Activated T-helper 17 cell treated with anti-CD3 and anti-CD28 coated beads, Interleukin-2, amount 50 U/mL, for 72 hours (primary cell): ENCODE data around the gene UVRAG. TPM values are rescaled to one million over a fixed set of nuclear protein-coding genes. Genes with fewer than 3 reads are reported as not detected.
"Not testable (repeated sequence)": the region's sequence is repeated elsewhere in the genome, so short reads cannot be mapped to it uniquely, and the experiment has no call there.

Experiments used
- ATAC-seq: fragments of 150-1000 bp; cut with Tn5 transposase; replicated peaks from 2 replicates; pipeline ENCODE4 v1.10.0; 2021; ENCODE audit warnings: mild to moderate bottlenecking, moderate library complexity
- H3K27ac Mint-ChIP-seq: one replicate; pipeline ENCODE4 v1.8.0; 2022; ENCODE audit warnings: mixed read lengths
- H3K27me3 Mint-ChIP-seq: one replicate; pipeline ENCODE4 v1.8.0; 2022; ENCODE audit warnings: mixed read lengths
- H3K36me3 Mint-ChIP-seq: one replicate; pipeline ENCODE4 v1.8.0; 2022; ENCODE audit warnings: low read depth, mild to moderate bottlenecking, mixed read lengths
- H3K4me1 Mint-ChIP-seq: one replicate; pipeline ENCODE4 v1.8.0; 2022; ENCODE audit warnings: mixed read lengths
- H3K4me3 Mint-ChIP-seq: one replicate; pipeline ENCODE4 v1.8.0; 2022; ENCODE audit warnings: mild to moderate bottlenecking, mixed read lengths
- H3K9me3 Mint-ChIP-seq: one replicate; pipeline ENCODE4 v1.8.0; 2022; ENCODE audit warnings: mixed read lengths
- total RNA-seq, 2 donors: library from RNA; stranded (reverse); gene quantifications; one replicate each; pipeline ENCODE4 v1.2.3, GENCODE V29; 2022

Gene UVRAG
- total RNA-seq, 2 donors from 2014 or later: 14.1 to 20.1 TPM

- no peak for ATAC-seq
- H3K4me1 Mint-ChIP-seq: no peaks in the 10 kb centered on the region
- peak overlapping the region; percentile 41 for H3K27ac Mint-ChIP-seq
Measured at GRCh38 chr11:75879737-75880136, 64.7 kb downstream of the UVRAG start.

GRCh38 chr11:75880343-75880742 lies 65.3 kb downstream of the UVRAG start:
- not testable (repeated sequence) for H3K4me3 Mint-ChIP-seq, H3K27me3 Mint-ChIP-seq, H3K27ac Mint-ChIP-seq, H3K4me1 Mint-ChIP-seq, ATAC-seq, H3K9me3 Mint-ChIP-seq
- peaks cover 38% of the 10 kb centered on the region for H3K36me3 Mint-ChIP-seq

More at GRCh38 chr11:75879737-75880136, 64.7 kb downstream of the UVRAG start:
- no peaks in the 10 kb centered on the region for H3K9me3 Mint-ChIP-seq
- no peak overlapping the region for H3K4me3 Mint-ChIP-seq
- peaks cover 38% of the 10 kb centered on the region for H3K36me3 Mint-ChIP-seq
- no peaks in the 10 kb centered on the region for H3K27me3 Mint-ChIP-seq

GRCh38 chr11:75884321-75884720 lies 69.3 kb downstream of the UVRAG start:
- Mint-ChIP-seq H3K4me1 (no peaks in the 10 kb centered on the region), H3K27me3 (no peaks in the 10 kb centered on the region), H3K36me3 (peaks cover 51% of the 10 kb centered on the region), H3K27ac (peak overlapping the region; percentile 56), H3K4me3 (no peak overlapping the region), H3K9me3 (no peaks in the 10 kb centered on the region)
- ATAC-seq: no peak

- Mint-ChIP-seq H3K4me1 (no peaks in the 10 kb centered on the region), H3K27ac (peak overlapping the region; percentile 14), H3K4me3 (no peak overlapping the region), H3K9me3 (no peaks in the 10 kb centered on the region), H3K36me3 (peaks cover 47% of the 10 kb centered on the region), H3K27me3 (no peaks in the 10 kb centered on the region)
- ATAC-seq: no peak
Measured at GRCh38 chr11:75888416-75888815, 73.4 kb downstream of the UVRAG start.

- Mint-ChIP-seq H3K36me3 (peaks cover 38% of the 10 kb centered on the region), H3K27ac (no peak overlapping the region), H3K27me3 (no peaks in the 10 kb centered on the region), H3K4me1 (no peaks in the 10 kb centered on the region), H3K9me3 (no peaks in the 10 kb centered on the region), H3K4me3 (peak overlapping the region; percentile 13)
- no peak for ATAC-seq
Measured at GRCh38 chr11:75891947-75892739, 77.1 kb downstream of the UVRAG start.

- H3K27ac Mint-ChIP-seq: peak overlapping the region; percentile 82
- ATAC-seq: peak; percentile 76
- no peaks in the 10 kb centered on the region for H3K9me3 Mint-ChIP-seq
- H3K4me1 Mint-ChIP-seq: no peaks in the 10 kb centered on the region
- peaks cover 38% of the 10 kb centered on the region for H3K36me3 Mint-ChIP-seq
- H3K4me3 Mint-ChIP-seq: no peak overlapping the region
- no peaks in the 10 kb centered on the region for H3K27me3 Mint-ChIP-seq
Measured at GRCh38 chr11:75893251-75893650, 78.2 kb downstream of the UVRAG start.

GRCh38 chr11:75894036-75894585 lies 79.1 kb downstream of the UVRAG start:
- ATAC-seq: peak; percentile 80
- peak overlapping the region; percentile 82 for H3K27ac Mint-ChIP-seq
- H3K27me3 Mint-ChIP-seq: no peaks in the 10 kb centered on the region
- no peak overlapping the region for H3K4me3 Mint-ChIP-seq
- H3K36me3 Mint-ChIP-seq: peaks cover 30% of the 10 kb centered on the region
- no peaks in the 10 kb centered on the region for H3K9me3 Mint-ChIP-seq
- H3K4me1 Mint-ChIP-seq: no peaks in the 10 kb centered on the region

GRCh38 chr11:75896843-75897419 lies 81.9 kb downstream of the UVRAG start:
- no peak overlapping the region for H3K27ac Mint-ChIP-seq
- H3K27me3 Mint-ChIP-seq: no peaks in the 10 kb centered on the region
- no peaks in the 10 kb centered on the region for H3K4me1 Mint-ChIP-seq
- H3K9me3 Mint-ChIP-seq: no peaks in the 10 kb centered on the region
- H3K36me3 Mint-ChIP-seq: peaks cover 16% of the 10 kb centered on the region
- H3K4me3 Mint-ChIP-seq: no peak overlapping the region
- no peak for ATAC-seq

GRCh38 chr11:75898871-75899270 lies 83.9 kb downstream of the UVRAG start:
- no peak overlapping the region for H3K27ac Mint-ChIP-seq
- ATAC-seq: no peak
- peaks cover 7% of the 10 kb centered on the region for H3K4me1 Mint-ChIP-seq
- H3K4me3 Mint-ChIP-seq: no peak overlapping the region
- peaks cover 4% of the 10 kb centered on the region for H3K36me3 Mint-ChIP-seq
- H3K9me3 Mint-ChIP-seq: no peaks in the 10 kb centered on the region
- no peaks in the 10 kb centered on the region for H3K27me3 Mint-ChIP-seq

- peaks cover 7% of the 10 kb centered on the region for H3K4me1 Mint-ChIP-seq
Measured at GRCh38 chr11:75899806-75900205, 84.8 kb downstream of the UVRAG start.

GRCh38 chr11:75900848-75901247 lies 85.8 kb downstream of the UVRAG start:
- no peak for ATAC-seq
- Mint-ChIP-seq H3K27ac (no peak overlapping the region), H3K27me3 (no peaks in the 10 kb centered on the region), H3K4me1 (peaks cover 7% of the 10 kb centered on the region), H3K9me3 (no peaks in the 10 kb centered on the region), H3K36me3 (no peaks in the 10 kb centered on the region), H3K4me3 (no peak overlapping the region)

More at GRCh38 chr11:75899806-75900205, 84.8 kb downstream of the UVRAG start:
- Mint-ChIP-seq H3K27me3 (no peaks in the 10 kb centered on the region), H3K9me3 (no peaks in the 10 kb centered on the region), H3K27ac (no peak overlapping the region), H3K36me3 (no peaks in the 10 kb centered on the region), H3K4me3 (no peak overlapping the region)
- ATAC-seq: no peak

GRCh38 chr11:75902631-75903030 lies 87.6 kb downstream of the UVRAG start:
- no peaks in the 10 kb centered on the region for H3K27me3 Mint-ChIP-seq
- H3K4me1 Mint-ChIP-seq: peaks cover 10% of the 10 kb centered on the region
- no peak for ATAC-seq

GRCh38 chr11:75903276-75903675 lies 88.3 kb downstream of the UVRAG start:
- H3K36me3 Mint-ChIP-seq: no peaks in the 10 kb centered on the region
- no peak for ATAC-seq
- H3K4me3 Mint-ChIP-seq: no peak overlapping the region
- H3K9me3 Mint-ChIP-seq: no peaks in the 10 kb centered on the region
- peaks cover 16% of the 10 kb centered on the region for H3K4me1 Mint-ChIP-seq
- no peaks in the 10 kb centered on the region for H3K27me3 Mint-ChIP-seq
- H3K27ac Mint-ChIP-seq: peak overlapping the region; percentile 6

More at GRCh38 chr11:75902631-75903030, 87.6 kb downstream of the UVRAG start:
- H3K9me3 Mint-ChIP-seq: no peaks in the 10 kb centered on the region
- no peaks in the 10 kb centered on the region for H3K36me3 Mint-ChIP-seq
- H3K4me3 Mint-ChIP-seq: no peak overlapping the region
- peak overlapping the region; percentile 6 for H3K27ac Mint-ChIP-seq

GRCh38 chr11:75905434-75905833 lies 90.4 kb downstream of the UVRAG start:
- ATAC-seq: no peak
- H3K4me3 Mint-ChIP-seq: no peak overlapping the region
- H3K27ac Mint-ChIP-seq: no peak overlapping the region
- H3K4me1 Mint-ChIP-seq: peaks cover 29% of the 10 kb centered on the region
- H3K9me3 Mint-ChIP-seq: no peaks in the 10 kb centered on the region
- H3K27me3 Mint-ChIP-seq: no peaks in the 10 kb centered on the region
- no peaks in the 10 kb centered on the region for H3K36me3 Mint-ChIP-seq
